GM23338 (cell line): ENCODE data around the gene EP300. TPM values are rescaled to one million over a fixed set of nuclear protein-coding genes. Genes with fewer than 3 reads are reported as not detected.

Source experiments
- ATAC-seq: fragments of 200-7000 bp; cut with Tn5 transposase; 3 replicates; pipeline ENCODE4 v1.9.1; 2020
- DNase-seq: peaks from one replicate; pipeline ENCODE4 v3.0.0-alpha.2; 2015; ENCODE audit warnings: low spot score
- H2AFZ ChIP-seq: fragments of 200-600 bp; sonication (generic); 2 replicates; pipeline ENCODE4 v1.8.0; 2016; ENCODE audit warnings: antibody characterized with exemption, mild to moderate bottlenecking, moderate library complexity
- H3F3A ChIP-seq: fragments of 200-600 bp; sonication (generic); replicated peaks from 2 replicates; pipeline ENCODE4 v1.8.0; 2017; ENCODE audit warnings: antibody characterized with exemption, mixed run types, low read depth
- H3K27ac ChIP-seq: fragments of 200-600 bp; sonication (generic); 2 replicates; pipeline ENCODE4 v1.6.1; 2016; ENCODE audit warnings: low read depth
- H3K27me3 ChIP-seq: fragments of 200-600 bp; sonication (generic); 2 replicates; pipeline ENCODE4 v1.8.0; 2016; ENCODE audit warnings: mild to moderate bottlenecking, mixed run types, moderate library complexity; ENCODE audit not compliant: insufficient read depth
- H3K36me3 ChIP-seq: fragments of 200-600 bp; sonication (generic); 2 replicates; pipeline ENCODE4 v1.8.0; 2016; ENCODE audit warnings: mild to moderate bottlenecking; ENCODE audit not compliant: insufficient read depth
- H3K4me1 ChIP-seq: fragments of 200-600 bp; sonication (generic); 2 replicates; pipeline ENCODE4 v1.8.0; 2016; ENCODE audit warnings: mild to moderate bottlenecking, moderate library complexity; ENCODE audit not compliant: insufficient read depth
- H3K4me2 ChIP-seq: fragments of 200-600 bp; sonication (generic); 2 replicates; pipeline ENCODE4 v1.7.1; 2017; ENCODE audit warnings: mixed run types
- H3K4me3 ChIP-seq: fragments of 200-600 bp; sonication (generic); 2 replicates; pipeline ENCODE4 v1.6.1; 2016; ENCODE audit warnings: mixed run types
- H3K79me2 ChIP-seq: fragments of 200-600 bp; sonication (generic); replicated peaks from 2 replicates; pipeline ENCODE4 v1.8.0; 2017; ENCODE audit warnings: mild to moderate bottlenecking; ENCODE audit not compliant: insufficient read depth
- H3K9me2 ChIP-seq: fragments of 200-600 bp; sonication (generic); 2 replicates; pipeline ENCODE4 v1.8.0; 2017; ENCODE audit not compliant: insufficient read depth
- H4K20me1 ChIP-seq: fragments of 200-600 bp; sonication (generic); replicated peaks from 2 replicates; pipeline ENCODE4 v1.8.0; 2017; ENCODE audit warnings: mild to moderate bottlenecking; ENCODE audit not compliant: insufficient read depth
- H3K27ac Mint-ChIP-seq: 2 replicates; pipeline ENCODE4 v1.8.0; 2020; ENCODE audit warnings: inconsistent platforms, mild to moderate bottlenecking, moderate library complexity, mixed read lengths
- H3K27me3 Mint-ChIP-seq: 3 replicates; pipeline ENCODE4 v1.8.0; 2022; ENCODE audit warnings: low read depth, mild to moderate bottlenecking, moderate library complexity, mixed read lengths, inconsistent platforms; ENCODE audit not compliant: insufficient read depth, poor library complexity
- H3K36me3 Mint-ChIP-seq: 3 replicates; pipeline ENCODE4 v1.8.0; 2021; ENCODE audit warnings: low read depth, mild to moderate bottlenecking, inconsistent platforms, moderate library complexity, mixed read lengths
- H3K4me1 Mint-ChIP-seq: 3 replicates; pipeline ENCODE4 v1.8.0; 2020; ENCODE audit warnings: mild to moderate bottlenecking, inconsistent platforms, mixed read lengths
- H3K4me3 Mint-ChIP-seq: 3 replicates; pipeline ENCODE4 v1.8.0; 2021; ENCODE audit warnings: moderate library complexity, mild to moderate bottlenecking, inconsistent platforms, mixed read lengths
- H3K9me3 Mint-ChIP-seq: 3 replicates; pipeline ENCODE4 v1.8.0; 2020; ENCODE audit warnings: moderate library complexity, mild to moderate bottlenecking, inconsistent platforms, mixed read lengths
- CREB1 ChIP-seq: fragments of 250-450 bp; sonication (Bioruptor Pico); IDR thresholded peaks from 2 replicates; pipeline ENCODE4 v1.5.0; 2020; ENCODE audit warnings: low read depth, mild to moderate bottlenecking, moderate library complexity
- EZH2 ChIP-seq: fragments of 200-600 bp; sonication (generic); IDR thresholded peaks from one replicate; pipeline ENCODE4 v1.8.0; 2017; ENCODE audit warnings: antibody characterized with exemption, mild to moderate bottlenecking, low read depth; ENCODE audit not compliant: unreplicated experiment
- EZH2phosphoT487 ChIP-seq: fragments of 200-600 bp; sonication (generic); IDR thresholded peaks from one replicate; pipeline ENCODE4 v1.8.1; 2018; ENCODE audit warnings: antibody characterized with exemption; ENCODE audit not compliant: unreplicated experiment
- NANOG ChIP-seq: IDR thresholded peaks from 2 replicates; pipeline ENCODE4 v1.6.1; 2016; ENCODE audit warnings: antibody characterized with exemption, borderline replicate concordance
- POLR2AphosphoS5 ChIP-seq: IDR thresholded peaks from 2 replicates; pipeline ENCODE4 v1.6.1; 2016; ENCODE audit warnings: antibody characterized with exemption, low read depth
- STAT1 ChIP-seq: IDR thresholded peaks from one replicate; pipeline ENCODE4 v1.6.1; 2016; ENCODE audit warnings: antibody characterized with exemption; ENCODE audit not compliant: unreplicated experiment
- ZNF114 ChIP-seq: fragments of 250-450 bp; sonication (Bioruptor Pico); IDR thresholded peaks from 2 replicates; pipeline ENCODE4 v1.5.0; 2020; ENCODE audit warnings: mild to moderate bottlenecking, moderate library complexity
- ZNF331 ChIP-seq: fragments of 250-450 bp; sonication (Bioruptor Pico); IDR thresholded peaks from 2 replicates; pipeline ENCODE4 v1.5.0; 2020; ENCODE audit warnings: low read depth, mild to moderate bottlenecking, moderate library complexity
- polyA plus RNA-seq: library from polyadenylated mRNA; unstranded; fragments of >200 nt; fragmentation: Nextera tagmentation; extraction: Ambion mirVana; gene quantifications from 2 replicates; pipeline ENCODE4 v1.2.1, GENCODE V29; 2016
- total RNA-seq: library from RNA; depleted of rRNA; stranded (reverse); fragments of >200 nt; shearing (Covaris generic); gene quantifications from 2 replicates; pipeline ENCODE4 v1.2.3, GENCODE V29; 2014
- TF ChIP-seq, protein P1 (sequence below): IDR thresholded peaks from one replicate; pipeline ENCODE4 v1.6.1; 2018; ENCODE audit warnings: antibody characterized with exemption; ENCODE audit not compliant: unreplicated experiment
- TF ChIP-seq, protein P2 (sequence below): fragments of 250-450 bp; sonication (Bioruptor Pico); IDR thresholded peaks from 2 replicates; pipeline ENCODE4 v1.5.0; 2020; ENCODE audit warnings: mild to moderate bottlenecking, moderate library complexity
- TF ChIP-seq, protein P3 (sequence below), 2 experiments: fragments of 200-600 bp in 1 of 2; sonication (generic) in 1 of 2; conservative IDR thresholded peaks; 2 replicates each; pipeline versions ENCODE4 v1.5.1 to v1.6.1; 2016 to 2017; ENCODE audit warnings: antibody characterized with exemption in 2 of 2, low read depth in 2 of 2, mild to moderate bottlenecking in 2 of 2, moderate library complexity in 1 of 2

EP300 gene
- total and polyA plus RNA-seq, 2 experiments from 2014 or later: 40.7 to 129 TPM

DNA sequence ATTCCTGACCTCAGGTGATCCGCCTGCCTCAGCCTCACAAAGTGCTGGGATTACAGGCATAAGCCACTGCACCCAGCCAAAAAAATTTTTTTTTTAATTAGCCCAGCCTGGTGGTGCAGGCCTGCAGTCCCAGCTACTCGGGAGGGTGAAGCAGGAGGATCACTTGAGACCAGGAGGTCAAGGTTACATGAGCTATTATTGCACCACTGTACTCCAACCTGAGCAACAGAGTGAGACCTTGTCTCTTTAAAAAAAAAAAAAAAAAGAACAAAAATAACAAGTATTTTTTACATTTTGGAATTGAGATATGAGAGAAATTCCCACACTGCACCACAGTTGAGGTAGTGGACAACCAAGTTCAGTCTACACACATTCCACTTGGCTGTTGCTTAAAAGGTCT, 99.1 kb downstream of the EP300 start:
- Histone ChIP-seq H4K20me1 (no peaks in the 10 kb centered on the region), H3K4me2 (no peak overlapping the region), H3K4me3 (no peak overlapping the region), H3K27ac (no peak overlapping the region), H3F3A (no peaks in the 10 kb centered on the region), H3K27me3 (peaks cover 6% of the 10 kb centered on the region), H2AFZ (no peak overlapping the region), H3K79me2 (no peaks in the 10 kb centered on the region), H3K4me1 (no peaks in the 10 kb centered on the region; the same call in 1 of the 2 replicates), H3K9me2 (no peaks in the 10 kb centered on the region), H3K36me3 (no peaks in the 10 kb centered on the region)
- H3K4me3 Mint-ChIP-seq: no peak overlapping the region
- no peak for ATAC-seq
- DNase-seq: no peak
- TF ChIP-seq POLR2AphosphoS5: no peak
- TF ChIP-seq STAT1: no peak
- TF ChIP-seq NANOG: no peak
- TF ChIP-seq ZNF331 (CRISPR knock-in tag): no peak
- no peak for TF ChIP-seq ZNF114 (CRISPR knock-in tag)
- TF ChIP-seq, protein P1, sequence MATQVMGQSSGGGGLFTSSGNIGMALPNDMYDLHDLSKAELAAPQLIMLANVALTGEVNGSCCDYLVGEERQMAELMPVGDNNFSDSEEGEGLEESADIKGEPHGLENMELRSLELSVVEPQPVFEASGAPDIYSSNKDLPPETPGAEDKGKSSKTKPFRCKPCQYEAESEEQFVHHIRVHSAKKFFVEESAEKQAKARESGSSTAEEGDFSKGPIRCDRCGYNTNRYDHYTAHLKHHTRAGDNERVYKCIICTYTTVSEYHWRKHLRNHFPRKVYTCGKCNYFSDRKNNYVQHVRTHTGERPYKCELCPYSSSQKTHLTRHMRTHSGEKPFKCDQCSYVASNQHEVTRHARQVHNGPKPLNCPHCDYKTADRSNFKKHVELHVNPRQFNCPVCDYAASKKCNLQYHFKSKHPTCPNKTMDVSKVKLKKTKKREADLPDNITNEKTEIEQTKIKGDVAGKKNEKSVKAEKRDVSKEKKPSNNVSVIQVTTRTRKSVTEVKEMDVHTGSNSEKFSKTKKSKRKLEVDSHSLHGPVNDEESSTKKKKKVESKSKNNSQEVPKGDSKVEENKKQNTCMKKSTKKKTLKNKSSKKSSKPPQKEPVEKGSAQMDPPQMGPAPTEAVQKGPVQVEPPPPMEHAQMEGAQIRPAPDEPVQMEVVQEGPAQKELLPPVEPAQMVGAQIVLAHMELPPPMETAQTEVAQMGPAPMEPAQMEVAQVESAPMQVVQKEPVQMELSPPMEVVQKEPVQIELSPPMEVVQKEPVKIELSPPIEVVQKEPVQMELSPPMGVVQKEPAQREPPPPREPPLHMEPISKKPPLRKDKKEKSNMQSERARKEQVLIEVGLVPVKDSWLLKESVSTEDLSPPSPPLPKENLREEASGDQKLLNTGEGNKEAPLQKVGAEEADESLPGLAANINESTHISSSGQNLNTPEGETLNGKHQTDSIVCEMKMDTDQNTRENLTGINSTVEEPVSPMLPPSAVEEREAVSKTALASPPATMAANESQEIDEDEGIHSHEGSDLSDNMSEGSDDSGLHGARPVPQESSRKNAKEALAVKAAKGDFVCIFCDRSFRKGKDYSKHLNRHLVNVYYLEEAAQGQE: no peak
- TF ChIP-seq EZH2: no peak
- TF ChIP-seq, protein P2, sequence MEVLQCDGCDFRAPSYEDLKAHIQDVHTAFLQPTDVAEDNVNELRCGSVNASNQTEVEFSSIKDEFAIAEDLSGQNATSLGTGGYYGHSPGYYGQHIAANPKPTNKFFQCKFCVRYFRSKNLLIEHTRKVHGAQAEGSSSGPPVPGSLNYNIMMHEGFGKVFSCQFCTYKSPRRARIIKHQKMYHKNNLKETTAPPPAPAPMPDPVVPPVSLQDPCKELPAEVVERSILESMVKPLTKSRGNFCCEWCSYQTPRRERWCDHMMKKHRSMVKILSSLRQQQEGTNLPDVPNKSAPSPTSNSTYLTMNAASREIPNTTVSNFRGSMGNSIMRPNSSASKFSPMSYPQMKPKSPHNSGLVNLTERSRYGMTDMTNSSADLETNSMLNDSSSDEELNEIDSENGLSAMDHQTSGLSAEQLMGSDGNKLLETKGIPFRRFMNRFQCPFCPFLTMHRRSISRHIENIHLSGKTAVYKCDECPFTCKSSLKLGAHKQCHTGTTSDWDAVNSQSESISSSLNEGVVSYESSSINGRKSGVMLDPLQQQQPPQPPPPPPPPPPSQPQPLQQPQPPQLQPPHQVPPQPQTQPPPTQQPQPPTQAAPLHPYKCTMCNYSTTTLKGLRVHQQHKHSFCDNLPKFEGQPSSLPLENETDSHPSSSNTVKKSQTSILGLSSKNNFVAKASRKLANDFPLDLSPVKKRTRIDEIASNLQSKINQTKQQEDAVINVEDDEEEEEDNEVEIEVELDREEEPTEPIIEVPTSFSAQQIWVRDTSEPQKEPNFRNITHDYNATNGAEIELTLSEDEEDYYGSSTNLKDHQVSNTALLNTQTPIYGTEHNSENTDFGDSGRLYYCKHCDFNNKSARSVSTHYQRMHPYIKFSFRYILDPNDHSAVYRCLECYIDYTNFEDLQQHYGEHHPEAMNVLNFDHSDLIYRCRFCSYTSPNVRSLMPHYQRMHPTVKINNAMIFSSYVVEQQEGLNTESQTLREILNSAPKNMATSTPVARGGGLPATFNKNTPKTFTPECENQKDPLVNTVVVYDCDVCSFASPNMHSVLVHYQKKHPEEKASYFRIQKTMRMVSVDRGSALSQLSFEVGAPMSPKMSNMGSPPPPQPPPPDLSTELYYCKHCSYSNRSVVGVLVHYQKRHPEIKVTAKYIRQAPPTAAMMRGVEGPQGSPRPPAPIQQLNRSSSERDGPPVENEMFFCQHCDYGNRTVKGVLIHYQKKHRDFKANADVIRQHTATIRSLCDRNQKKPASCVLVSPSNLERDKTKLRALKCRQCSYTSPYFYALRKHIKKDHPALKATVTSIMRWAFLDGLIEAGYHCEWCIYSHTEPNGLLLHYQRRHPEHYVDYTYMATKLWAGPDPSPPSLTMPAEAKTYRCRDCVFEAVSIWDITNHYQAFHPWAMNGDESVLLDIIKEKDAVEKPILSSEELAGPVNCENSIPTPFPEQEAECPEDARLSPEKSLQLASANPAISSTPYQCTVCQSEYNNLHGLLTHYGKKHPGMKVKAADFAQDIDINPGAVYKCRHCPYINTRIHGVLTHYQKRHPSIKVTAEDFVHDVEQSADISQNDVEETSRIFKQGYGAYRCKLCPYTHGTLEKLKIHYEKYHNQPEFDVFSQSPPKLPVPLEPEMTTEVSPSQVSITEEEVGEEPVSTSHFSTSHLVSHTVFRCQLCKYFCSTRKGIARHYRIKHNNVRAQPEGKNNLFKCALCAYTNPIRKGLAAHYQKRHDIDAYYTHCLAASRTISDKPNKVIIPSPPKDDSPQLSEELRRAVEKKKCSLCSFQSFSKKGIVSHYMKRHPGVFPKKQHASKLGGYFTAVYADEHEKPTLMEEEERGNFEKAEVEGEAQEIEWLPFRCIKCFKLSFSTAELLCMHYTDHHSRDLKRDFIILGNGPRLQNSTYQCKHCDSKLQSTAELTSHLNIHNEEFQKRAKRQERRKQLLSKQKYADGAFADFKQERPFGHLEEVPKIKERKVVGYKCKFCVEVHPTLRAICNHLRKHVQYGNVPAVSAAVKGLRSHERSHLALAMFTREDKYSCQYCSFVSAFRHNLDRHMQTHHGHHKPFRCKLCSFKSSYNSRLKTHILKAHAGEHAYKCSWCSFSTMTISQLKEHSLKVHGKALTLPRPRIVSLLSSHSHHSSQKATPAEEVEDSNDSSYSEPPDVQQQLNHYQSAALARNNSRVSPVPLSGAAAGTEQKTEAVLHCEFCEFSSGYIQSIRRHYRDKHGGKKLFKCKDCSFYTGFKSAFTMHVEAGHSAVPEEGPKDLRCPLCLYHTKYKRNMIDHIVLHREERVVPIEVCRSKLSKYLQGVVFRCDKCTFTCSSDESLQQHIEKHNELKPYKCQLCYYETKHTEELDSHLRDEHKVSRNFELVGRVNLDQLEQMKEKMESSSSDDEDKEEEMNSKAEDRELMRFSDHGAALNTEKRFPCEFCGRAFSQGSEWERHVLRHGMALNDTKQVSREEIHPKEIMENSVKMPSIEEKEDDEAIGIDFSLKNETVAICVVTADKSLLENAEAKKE (CRISPR knock-in tag): no peak
- TF ChIP-seq, protein P3, sequence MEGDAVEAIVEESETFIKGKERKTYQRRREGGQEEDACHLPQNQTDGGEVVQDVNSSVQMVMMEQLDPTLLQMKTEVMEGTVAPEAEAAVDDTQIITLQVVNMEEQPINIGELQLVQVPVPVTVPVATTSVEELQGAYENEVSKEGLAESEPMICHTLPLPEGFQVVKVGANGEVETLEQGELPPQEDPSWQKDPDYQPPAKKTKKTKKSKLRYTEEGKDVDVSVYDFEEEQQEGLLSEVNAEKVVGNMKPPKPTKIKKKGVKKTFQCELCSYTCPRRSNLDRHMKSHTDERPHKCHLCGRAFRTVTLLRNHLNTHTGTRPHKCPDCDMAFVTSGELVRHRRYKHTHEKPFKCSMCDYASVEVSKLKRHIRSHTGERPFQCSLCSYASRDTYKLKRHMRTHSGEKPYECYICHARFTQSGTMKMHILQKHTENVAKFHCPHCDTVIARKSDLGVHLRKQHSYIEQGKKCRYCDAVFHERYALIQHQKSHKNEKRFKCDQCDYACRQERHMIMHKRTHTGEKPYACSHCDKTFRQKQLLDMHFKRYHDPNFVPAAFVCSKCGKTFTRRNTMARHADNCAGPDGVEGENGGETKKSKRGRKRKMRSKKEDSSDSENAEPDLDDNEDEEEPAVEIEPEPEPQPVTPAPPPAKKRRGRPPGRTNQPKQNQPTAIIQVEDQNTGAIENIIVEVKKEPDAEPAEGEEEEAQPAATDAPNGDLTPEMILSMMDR (conservative IDR thresholded peaks at IDR 0.05; ENCODE audit: low read depth in 2 of 2): no peak
- TF ChIP-seq CREB1 (CRISPR knock-in tag): no peak
- TF ChIP-seq EZH2phosphoT487: no peak
- H3K27ac Mint-ChIP-seq: no peak overlapping the region
- H3K27me3 Mint-ChIP-seq: peaks cover 4% of the 10 kb centered on the region
- H3K36me3 Mint-ChIP-seq: no peaks in the 10 kb centered on the region
- H3K4me1 Mint-ChIP-seq: peaks cover 2% of the 10 kb centered on the region
- H3K9me3 Mint-ChIP-seq: peaks cover 1% of the 10 kb centered on the region; the same call in 2 of the 3 replicates
